A549 (cell line): ENCODE measurements around the gene RBMS3.

Experiments used
- CBX2 ChIP-seq: fragments of 200-600 bp; sonication (generic); IDR thresholded peaks from 2 replicates; pipeline ENCODE4 v1.6.1; 2016; ENCODE audit warnings: low read depth, mild to moderate bottlenecking, borderline replicate concordance
- CBX8 ChIP-seq: fragments of 200-600 bp; sonication (generic); IDR thresholded peaks from 2 replicates; pipeline ENCODE4 v1.6.1; 2016
- CTCF ChIP-seq: fragments of >200 bp; sonication (Bioruptor Twin); formaldehyde crosslinking; IDR thresholded peaks from 3 replicates; pipeline ENCODE4 v1.5.1; 2016
- EHMT2 ChIP-seq: fragments of 200-600 bp; sonication (generic); IDR thresholded peaks from 2 replicates; pipeline ENCODE4 v1.6.1; 2016; ENCODE audit warnings: antibody characterized with exemption, low read depth, mild to moderate bottlenecking, moderate library complexity
- FOSL2 ChIP-seq, 2 experiments: fragments of 450-650 bp in 1 of 2; fragments of >200 bp in 1 of 2; sonication (Bioruptor Twin) in 1 of 2; formaldehyde crosslinking; IDR thresholded peaks; 2 replicates each; pipeline versions ENCODE4 v1.5.0 to v1.6.1; 2016 to 2020; ENCODE audit warnings: mild to moderate bottlenecking in 1 of 2, moderate library complexity in 1 of 2
- JUN ChIP-seq, 2 experiments: fragments of >200 bp; sonication (Bioruptor Twin); formaldehyde crosslinking; IDR thresholded peaks; 2 replicates in 1 of 2; 3 replicates in 1 of 2; pipeline ENCODE4 v1.6.1; 2016 to 2017
- KDM1A ChIP-seq: fragments of 200-600 bp; sonication (generic); IDR thresholded peaks from 2 replicates; pipeline ENCODE4 v1.6.1; 2016; ENCODE audit warnings: low read depth, mild to moderate bottlenecking
- MAFK ChIP-seq: fragments of 450-650 bp; IDR thresholded peaks from 2 replicates; pipeline ENCODE4 v1.6.1; 2014; ENCODE audit not compliant: partially characterized antibody
- MAZ ChIP-seq: fragments of 150-350 bp; IDR thresholded peaks from 2 replicates; pipeline ENCODE4 v1.6.1; 2014; ENCODE audit warnings: antibody characterized with exemption, low read depth, low read length, borderline replicate concordance
- POLR2A ChIP-seq: IDR thresholded peaks from 2 replicates; pipeline ENCODE4 v1.6.1; 2012; ENCODE audit warnings: mild to moderate bottlenecking, low read length
- ZFP36 ChIP-seq: fragments of 450-650 bp; IDR thresholded peaks from 2 replicates; pipeline ENCODE4 v1.6.1; 2014; ENCODE audit warnings: borderline replicate concordance; ENCODE audit not compliant: partially characterized antibody
- ZSCAN20 ChIP-seq: fragments of 250-450 bp; sonication (Bioruptor Pico); IDR thresholded peaks from 2 replicates; pipeline ENCODE4 v1.8.0; 2022; ENCODE audit warnings: mild to moderate bottlenecking, moderate library complexity
- TF ChIP-seq, protein P1 (sequence below): fragments of 450-650 bp; IDR thresholded peaks from 2 replicates; pipeline ENCODE4 v1.6.1; 2014; ENCODE audit warnings: antibody characterized with exemption
- TF ChIP-seq, protein P2 (sequence below): fragments of 200-600 bp; sonication (generic); IDR thresholded peaks from 2 replicates; pipeline ENCODE4 v1.6.1; 2016; ENCODE audit warnings: antibody characterized with exemption, mild to moderate bottlenecking, moderate library complexity

- TF ChIP-seq, protein P1, sequence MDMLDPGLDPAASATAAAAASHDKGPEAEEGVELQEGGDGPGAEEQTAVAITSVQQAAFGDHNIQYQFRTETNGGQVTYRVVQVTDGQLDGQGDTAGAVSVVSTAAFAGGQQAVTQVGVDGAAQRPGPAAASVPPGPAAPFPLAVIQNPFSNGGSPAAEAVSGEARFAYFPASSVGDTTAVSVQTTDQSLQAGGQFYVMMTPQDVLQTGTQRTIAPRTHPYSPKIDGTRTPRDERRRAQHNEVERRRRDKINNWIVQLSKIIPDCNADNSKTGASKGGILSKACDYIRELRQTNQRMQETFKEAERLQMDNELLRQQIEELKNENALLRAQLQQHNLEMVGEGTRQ = no peak
- TF ChIP-seq CTCF = no peak
- TF ChIP-seq KDM1A = no peak
- TF ChIP-seq CBX2 = no peak
- TF ChIP-seq, protein P2, sequence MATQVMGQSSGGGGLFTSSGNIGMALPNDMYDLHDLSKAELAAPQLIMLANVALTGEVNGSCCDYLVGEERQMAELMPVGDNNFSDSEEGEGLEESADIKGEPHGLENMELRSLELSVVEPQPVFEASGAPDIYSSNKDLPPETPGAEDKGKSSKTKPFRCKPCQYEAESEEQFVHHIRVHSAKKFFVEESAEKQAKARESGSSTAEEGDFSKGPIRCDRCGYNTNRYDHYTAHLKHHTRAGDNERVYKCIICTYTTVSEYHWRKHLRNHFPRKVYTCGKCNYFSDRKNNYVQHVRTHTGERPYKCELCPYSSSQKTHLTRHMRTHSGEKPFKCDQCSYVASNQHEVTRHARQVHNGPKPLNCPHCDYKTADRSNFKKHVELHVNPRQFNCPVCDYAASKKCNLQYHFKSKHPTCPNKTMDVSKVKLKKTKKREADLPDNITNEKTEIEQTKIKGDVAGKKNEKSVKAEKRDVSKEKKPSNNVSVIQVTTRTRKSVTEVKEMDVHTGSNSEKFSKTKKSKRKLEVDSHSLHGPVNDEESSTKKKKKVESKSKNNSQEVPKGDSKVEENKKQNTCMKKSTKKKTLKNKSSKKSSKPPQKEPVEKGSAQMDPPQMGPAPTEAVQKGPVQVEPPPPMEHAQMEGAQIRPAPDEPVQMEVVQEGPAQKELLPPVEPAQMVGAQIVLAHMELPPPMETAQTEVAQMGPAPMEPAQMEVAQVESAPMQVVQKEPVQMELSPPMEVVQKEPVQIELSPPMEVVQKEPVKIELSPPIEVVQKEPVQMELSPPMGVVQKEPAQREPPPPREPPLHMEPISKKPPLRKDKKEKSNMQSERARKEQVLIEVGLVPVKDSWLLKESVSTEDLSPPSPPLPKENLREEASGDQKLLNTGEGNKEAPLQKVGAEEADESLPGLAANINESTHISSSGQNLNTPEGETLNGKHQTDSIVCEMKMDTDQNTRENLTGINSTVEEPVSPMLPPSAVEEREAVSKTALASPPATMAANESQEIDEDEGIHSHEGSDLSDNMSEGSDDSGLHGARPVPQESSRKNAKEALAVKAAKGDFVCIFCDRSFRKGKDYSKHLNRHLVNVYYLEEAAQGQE = no peak
- no peak for TF ChIP-seq MAZ
- TF ChIP-seq ZFP36 = no peak
- TF ChIP-seq EHMT2 = no peak
- TF ChIP-seq POLR2A = no peak
- no peak for TF ChIP-seq MAFK
- no peak for TF ChIP-seq CBX8
- no peak for TF ChIP-seq JUN (IDR thresholded peaks at IDR 0.05)
- TF ChIP-seq FOSL2 (IDR thresholded peaks at IDR 0.05) = no peak
- no peak for TF ChIP-seq FOSL2 (CRISPR knock-in tag; IDR thresholded peaks at IDR 0.05)
- TF ChIP-seq ZSCAN20 (CRISPR knock-in tag) = no peak
Measured at GRCh38 chr3:29430558-29430971, 149.7 kb downstream of the RBMS3 start.
